ENCODE measurements around the gene SLC22A23. TPM values are rescaled to one million over a fixed set of nuclear protein-coding genes. Genes with fewer than 3 reads are reported as not detected.

The SLC22A23 gene
- total and polyA plus RNA-seq, 2 donors (not counting 1 experiment from before 2014, with no cell fraction given): 0.18 to 1.4 TPM

DNA sequence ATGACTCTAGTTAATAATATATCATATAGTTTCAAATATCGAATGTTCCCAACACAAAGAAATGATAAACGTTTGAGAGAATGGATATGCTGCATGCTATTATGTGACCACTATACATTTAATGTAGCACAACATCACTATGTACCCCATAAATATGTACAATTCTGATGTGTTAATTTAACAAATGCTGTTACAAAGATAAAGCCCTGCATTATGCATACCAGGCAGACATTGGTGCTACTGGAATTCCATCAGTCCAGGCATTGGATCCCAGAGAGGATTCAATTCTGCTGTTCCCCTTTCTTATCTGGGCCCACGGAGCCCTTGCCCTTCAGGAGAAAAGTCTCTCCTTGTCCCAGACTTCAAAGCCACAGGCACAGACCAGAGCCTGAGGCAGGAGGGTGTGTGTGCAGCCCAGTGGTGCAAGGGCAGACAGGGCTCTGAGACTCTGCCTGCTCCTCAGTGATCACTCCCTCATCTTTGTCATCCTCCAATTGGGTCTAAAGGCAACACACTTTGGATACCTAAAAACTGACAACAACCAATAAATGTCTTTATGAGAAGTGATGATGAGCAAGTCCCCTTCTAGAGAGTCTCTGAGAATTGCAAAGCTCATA is 152.9 kb downstream of the SLC22A23 start:
- ATAC-seq (ENCODE audit: low read depth): no peak
- H3K27me3 ChIP-seq (replicated peaks in 1 of 4; ENCODE audit: control extremely low read depth in 1 of 4, control insufficient read depth in 3 of 4, insufficient read depth in 4 of 4, low read length in 3 of 4): peaks cover 0 to 14% (median 0%) of the 10 kb centered on the region in 4 experiments
- Mint-ChIP-seq H3K9me3 (ENCODE audit: insufficient read depth) (peaks cover 5% of the 10 kb centered on the region), H3K27ac (no peak overlapping the region), H3K4me1 (no peaks in the 10 kb centered on the region), H3K4me3 (no peak overlapping the region), H3K27me3 (peaks cover 48% of the 10 kb centered on the region)
- ChIA-PET POLR2A (no interaction called here), CTCF (no interaction called here)
- TF ChIP-seq EZH2 (IDR thresholded peaks at IDR 0.05; ENCODE audit: borderline replicate concordance, insufficient read depth, low read depth, low read length, poor library complexity, severe bottlenecking) (no peak), CTCF (IDR thresholded peaks at IDR 0.05) (no peak)
- 100% methylated on average over 1 of the region's 3 CpGs for WGBS (ENCODE audit: insufficient coverage)
- intact Hi-C loops (cut with micrococcal nuclease): no loop called here
- H4K20me1 ChIP-seq (ENCODE audit: control insufficient read depth, insufficient read depth, low read length, poor library complexity, severe bottlenecking): no peaks in the 10 kb centered on the region
- no peaks in the 10 kb centered on the region for H3K36me3 ChIP-seq (replicated peaks in 1 of 2; ENCODE audit: control extremely low read depth in 1 of 2, control insufficient read depth in 1 of 2, extremely low read depth in 1 of 2, insufficient read depth in 2 of 2, low read length in 1 of 2)
- H3K9ac ChIP-seq (ENCODE audit: low read length): no peak overlapping the region
- H3K4me1 ChIP-seq (ENCODE audit: control insufficient read depth in 2 of 2, insufficient read depth in 2 of 2, low read length in 2 of 2): no peaks in the 10 kb centered on the region
- no peaks in the 10 kb centered on the region for H3K79me2 ChIP-seq (ENCODE audit: control insufficient read depth, insufficient read depth, low read length)
- H3K27ac ChIP-seq (ENCODE audit: low read length in 2 of 2): no peak overlapping the region
- no peak overlapping the region for H3K4me2 ChIP-seq (replicated peaks; ENCODE audit: low read depth, low read length, poor library complexity, severe bottlenecking)
- DNase-seq: no peak
- H3K9me3 ChIP-seq (ENCODE audit: control extremely low read depth in 1 of 3, control insufficient read depth in 2 of 3, insufficient read depth in 1 of 3, low read length in 2 of 3): peaks cover 0 to 15% (median 0%) of the 10 kb centered on the region in 3 donors
- no peak overlapping the region for H3K4me3 ChIP-seq (ENCODE audit: control extremely low read depth in 1 of 5, extremely low read depth in 1 of 5, insufficient read depth in 1 of 5, low read depth in 2 of 5, low read length in 4 of 5)
- no peak overlapping the region for H2AFZ ChIP-seq (ENCODE audit: insufficient read depth, low read depth, low read length, poor library complexity, severe bottlenecking)

DNA sequence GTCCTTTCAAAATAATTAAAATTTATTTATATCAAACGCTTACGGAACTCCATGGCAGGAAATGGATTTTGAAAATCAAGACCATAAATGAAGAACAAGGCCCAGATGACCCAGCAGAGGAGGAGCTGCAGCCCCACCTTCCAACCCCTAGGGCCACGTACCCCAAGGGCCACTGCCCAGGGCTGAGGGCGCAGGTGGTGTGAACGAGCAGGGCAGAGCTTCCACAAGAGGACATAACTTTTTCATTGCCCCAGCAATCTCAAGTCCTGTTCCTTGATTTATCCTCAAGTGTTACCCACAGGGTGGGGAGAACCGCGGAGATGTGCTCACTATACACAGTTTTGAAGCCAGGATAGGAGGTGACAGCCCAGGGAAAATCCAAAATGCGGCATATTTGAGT is 155.3 kb downstream of the SLC22A23 start:
- no peak for DNase-seq
- no peak overlapping the region for H3K4me3 Mint-ChIP-seq

More for the DNA sequence above, 155.3 kb downstream of the SLC22A23 start:
- Mint-ChIP-seq H3K27ac (no peak overlapping the region), H3K9me3 (ENCODE audit: insufficient read depth) (peaks cover 5% of the 10 kb centered on the region), H3K27me3 (peaks cover 57% of the 10 kb centered on the region), H3K4me1 (no peaks in the 10 kb centered on the region)
- no peak for ATAC-seq (ENCODE audit: low read depth)
- Histone ChIP-seq H3K4me1 (ENCODE audit: control insufficient read depth in 2 of 2, insufficient read depth in 2 of 2, low read length in 2 of 2) (no peaks in the 10 kb centered on the region), H3K4me3 (ENCODE audit: control extremely low read depth in 1 of 5, extremely low read depth in 1 of 5, insufficient read depth in 1 of 5, low read depth in 2 of 5, low read length in 4 of 5) (no peak overlapping the region), H3K36me3 (replicated peaks in 1 of 2; ENCODE audit: control extremely low read depth in 1 of 2, control insufficient read depth in 1 of 2, extremely low read depth in 1 of 2, insufficient read depth in 2 of 2, low read length in 1 of 2) (no peaks in the 10 kb centered on the region), H3K79me2 (ENCODE audit: control insufficient read depth, insufficient read depth, low read length) (no peaks in the 10 kb centered on the region), H2AFZ (ENCODE audit: insufficient read depth, low read depth, low read length, poor library complexity, severe bottlenecking) (no peak overlapping the region), H4K20me1 (ENCODE audit: control insufficient read depth, insufficient read depth, low read length, poor library complexity, severe bottlenecking) (no peaks in the 10 kb centered on the region), H3K4me2 (replicated peaks; ENCODE audit: low read depth, low read length, poor library complexity, severe bottlenecking) (no peak overlapping the region), H3K9me3 (ENCODE audit: control extremely low read depth in 1 of 3, control insufficient read depth in 2 of 3, insufficient read depth in 1 of 3, low read length in 2 of 3) (peaks cover 0 to 15% (median 0%) of the 10 kb centered on the region in 3 donors), H3K9ac (ENCODE audit: low read length) (no peak overlapping the region), H3K27me3 (replicated peaks in 1 of 4; ENCODE audit: control extremely low read depth in 1 of 4, control insufficient read depth in 3 of 4, insufficient read depth in 4 of 4, low read length in 3 of 4) (peaks cover 0 to 19% (median 0%) of the 10 kb centered on the region in 4 experiments), H3K27ac (ENCODE audit: low read length in 2 of 2) (no peak overlapping the region)
- CTCF ChIA-PET: no interaction called here
- TF ChIP-seq EZH2 (IDR thresholded peaks at IDR 0.05; ENCODE audit: borderline replicate concordance, insufficient read depth, low read depth, low read length, poor library complexity, severe bottlenecking) (no peak), CTCF (IDR thresholded peaks at IDR 0.05) (no peak)
- intact Hi-C loops (cut with micrococcal nuclease): no loop called here
- 93% methylated on average over 8 of the region's 8 CpGs for WGBS (ENCODE audit: insufficient coverage)
- POLR2A ChIA-PET: no interaction called here
